Testis (tissue), 5 donors: ENCODE measurements around the gene AQP12A. TPM values are rescaled to one million over a fixed set of nuclear protein-coding genes. Genes with fewer than 3 reads are reported as not detected.
"Not testable (repeated sequence)": the region's sequence is repeated elsewhere in the genome, so short reads cannot be mapped to it uniquely, and the experiment has no call there.

Experiments
- DNase-seq: peaks from one replicate; pipeline ENCODE4 v3.0.0-alpha.2; 2019
- H3K27ac ChIP-seq, 2 donors: fragments of 200-600 bp; sonication (generic); one replicate each; pipeline ENCODE4 v1.5.1; 2019
- H3K27me3 ChIP-seq: fragments of 200-600 bp; sonication (generic); one replicate; pipeline ENCODE4 v1.5.1; 2019
- H3K36me3 ChIP-seq: fragments of 200-600 bp; sonication (generic); one replicate; pipeline ENCODE4 v1.5.1; 2017; ENCODE audit warnings: low read depth; ENCODE audit errors: missing control alignments
- H3K4me1 ChIP-seq: fragments of 200-600 bp; sonication (generic); one replicate; pipeline ENCODE4 v1.5.1; 2019
- H3K4me3 ChIP-seq, 2 donors: fragments of 200-600 bp; sonication (generic); one replicate each; pipeline ENCODE4 v1.5.1; 2017 to 2019
- H3K9me3 ChIP-seq: fragments of 200-600 bp; sonication (generic); one replicate; pipeline ENCODE4 v1.5.1; 2017
- POLR2A ChIP-seq: fragments of 450-650 bp; IDR thresholded peaks from one replicate; pipeline ENCODE4 v1.6.1; 2017; ENCODE audit warnings: antibody characterized with exemption, mild to moderate bottlenecking, moderate library complexity
- WGBS, 2 donors: methylation state at CpG; one replicate each; pipeline ENCODE4 v1.1.5; 2018; 5-methylcytosine and 5-hydroxymethylcytosine counted together
- intact Hi-C: fragments of 100-400 bp; cut with DNase I; formaldehyde crosslinking; loops from one replicate; pipeline ENCODE4 v1.15.1; 2023; ENCODE audit warnings: low total_unique reads
- long read RNA-seq, 2 donors: transcript quantifications; one replicate each; lab custom pipeline, GENCODE V29; 2026
- polyA plus RNA-seq: library from polyadenylated mRNA; stranded (reverse); fragments of 350-450 nt; fragmentation: Illumina TruSeq; extraction: RNeasy Lipid Tissue Mini Kit (QIAGEN cat#74804); gene quantifications from one replicate; pipeline ENCODE4 v1.2.3, GENCODE V29; 2014; ENCODE audit warnings: low read depth, low replicate concordance; ENCODE audit not compliant: insufficient read depth
- total RNA-seq, 2 donors: library from RNA; depleted of rRNA; stranded (reverse); fragments of >200 nt; gene quantifications; one replicate each; pipeline ENCODE4 v1.2.3, GENCODE V29; 2016
- TF ChIP-seq, protein P1 (sequence below), 3 experiments: fragments of 450-650 bp in 2 of 3; fragments of 200-600 bp in 1 of 3; sonication (generic) in 1 of 3; IDR thresholded peaks; one replicate each; pipeline ENCODE4 v1.5.1; 2016 to 2019; ENCODE audit warnings: antibody characterized with exemption in 3 of 3, mild to moderate bottlenecking in 2 of 3, moderate library complexity in 1 of 3

The AQP12A gene, protein sequence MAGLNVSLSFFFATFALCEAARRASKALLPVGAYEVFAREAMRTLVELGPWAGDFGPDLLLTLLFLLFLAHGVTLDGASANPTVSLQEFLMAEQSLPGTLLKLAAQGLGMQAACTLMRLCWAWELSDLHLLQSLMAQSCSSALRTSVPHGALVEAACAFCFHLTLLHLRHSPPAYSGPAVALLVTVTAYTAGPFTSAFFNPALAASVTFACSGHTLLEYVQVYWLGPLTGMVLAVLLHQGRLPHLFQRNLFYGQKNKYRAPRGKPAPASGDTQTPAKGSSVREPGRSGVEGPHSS
- not detected for total RNA-seq
- polyA plus RNA-seq: not detected
- long read RNA-seq, donor 1: 0 reads
- long read RNA-seq, donor 2: 0 reads

DNA sequence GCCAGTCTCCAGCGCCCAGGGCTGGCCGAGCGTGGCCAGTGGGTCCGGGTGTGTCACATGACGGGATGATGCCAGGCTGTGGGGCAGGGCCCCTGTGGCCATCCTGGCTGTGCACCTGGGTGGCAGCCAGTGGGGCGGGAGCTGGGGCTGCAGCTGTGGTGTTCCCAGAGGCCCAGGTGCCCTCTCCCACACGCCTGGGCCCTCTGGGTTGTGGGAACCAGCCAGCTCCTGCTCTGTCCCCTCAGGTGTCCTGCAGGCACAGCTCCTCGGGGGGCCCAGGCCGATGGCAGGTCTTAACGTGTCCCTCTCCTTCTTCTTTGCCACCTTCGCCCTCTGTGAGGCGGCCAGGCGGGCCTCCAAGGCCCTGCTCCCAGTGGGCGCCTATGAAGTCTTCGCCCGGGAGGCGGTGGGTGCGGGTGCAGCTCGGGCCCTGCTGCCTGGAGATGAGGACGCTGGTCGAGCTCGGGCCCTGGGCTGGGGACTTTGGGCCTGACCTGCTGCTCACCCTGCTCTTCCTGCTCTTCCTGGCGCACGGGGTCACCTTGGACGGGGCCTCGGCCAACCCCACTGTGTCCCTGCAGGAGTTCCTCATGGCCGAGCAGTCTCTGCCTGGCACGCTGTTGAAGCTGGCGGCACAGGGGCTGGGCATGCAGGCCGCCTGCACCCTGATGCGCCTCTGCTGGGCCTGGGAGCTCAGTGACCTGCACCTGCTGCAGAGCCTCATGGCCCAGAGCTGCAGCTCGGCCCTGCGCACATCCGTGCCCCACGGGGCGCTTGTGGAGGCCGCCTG, at the start of gene AQP12A:
TSS of gene AQP12A (plus strand) at position 236 of the 790 bp plus-strand sequence. CDS start at position 284, 48 bp downstream.
- H3K9me3 ChIP-seq, H3K27me3 ChIP-seq, intact Hi-C loops, H3K36me3 ChIP-seq, DNase-seq, H3K27ac ChIP-seq, H3K4me1 ChIP-seq, H3K4me3 ChIP-seq: not testable (repeated sequence)
- 91 to 93% methylated on average over 12 to 19 of the region's 37 CpGs for WGBS, 2 donors

DNA sequence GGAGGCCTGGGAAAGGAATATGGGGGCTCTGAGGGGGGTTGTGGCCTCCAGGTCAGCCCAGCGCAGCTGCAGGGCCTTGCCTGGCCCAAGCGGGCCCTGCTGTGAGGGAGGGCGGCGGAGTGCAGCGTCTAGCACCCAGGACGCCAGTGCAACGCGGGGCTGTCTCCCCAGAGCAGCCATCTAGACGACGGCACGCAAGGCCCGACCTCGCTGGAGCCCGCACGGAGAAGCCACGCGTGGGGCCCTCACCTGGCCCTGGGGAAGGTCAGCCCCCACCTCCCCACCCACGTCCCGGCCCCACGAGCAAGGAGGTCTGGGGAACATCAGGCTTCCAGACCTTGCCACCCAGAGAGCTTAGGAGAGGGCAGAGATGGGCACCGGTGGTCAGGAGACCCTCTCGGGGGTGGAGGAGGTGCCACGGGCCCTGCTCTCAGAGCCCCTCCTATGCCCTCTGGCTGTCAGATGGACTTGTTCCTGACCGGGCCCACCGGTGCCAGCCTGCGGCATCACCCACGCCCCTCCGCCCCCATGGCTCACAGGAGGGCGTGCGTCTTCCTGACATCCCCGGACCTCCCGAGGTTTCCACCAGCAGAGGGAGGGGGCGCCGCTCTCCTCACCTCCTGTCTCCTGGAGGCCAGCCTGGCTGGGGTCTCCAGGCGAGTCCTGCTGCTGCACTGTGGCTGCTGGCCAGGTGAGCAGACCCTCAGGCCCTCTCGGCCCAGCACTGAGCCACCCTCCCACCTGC, 49.4 kb upstream of the AQP12A start:
- 84 to 85% methylated on average over 20 to 35 of the region's 36 CpGs for WGBS, 2 donors
- no peak overlapping the region for H3K27ac ChIP-seq
- no peaks in the 10 kb centered on the region for H3K36me3 ChIP-seq
- no peak for TF ChIP-seq POLR2A
- TF ChIP-seq, protein P1, sequence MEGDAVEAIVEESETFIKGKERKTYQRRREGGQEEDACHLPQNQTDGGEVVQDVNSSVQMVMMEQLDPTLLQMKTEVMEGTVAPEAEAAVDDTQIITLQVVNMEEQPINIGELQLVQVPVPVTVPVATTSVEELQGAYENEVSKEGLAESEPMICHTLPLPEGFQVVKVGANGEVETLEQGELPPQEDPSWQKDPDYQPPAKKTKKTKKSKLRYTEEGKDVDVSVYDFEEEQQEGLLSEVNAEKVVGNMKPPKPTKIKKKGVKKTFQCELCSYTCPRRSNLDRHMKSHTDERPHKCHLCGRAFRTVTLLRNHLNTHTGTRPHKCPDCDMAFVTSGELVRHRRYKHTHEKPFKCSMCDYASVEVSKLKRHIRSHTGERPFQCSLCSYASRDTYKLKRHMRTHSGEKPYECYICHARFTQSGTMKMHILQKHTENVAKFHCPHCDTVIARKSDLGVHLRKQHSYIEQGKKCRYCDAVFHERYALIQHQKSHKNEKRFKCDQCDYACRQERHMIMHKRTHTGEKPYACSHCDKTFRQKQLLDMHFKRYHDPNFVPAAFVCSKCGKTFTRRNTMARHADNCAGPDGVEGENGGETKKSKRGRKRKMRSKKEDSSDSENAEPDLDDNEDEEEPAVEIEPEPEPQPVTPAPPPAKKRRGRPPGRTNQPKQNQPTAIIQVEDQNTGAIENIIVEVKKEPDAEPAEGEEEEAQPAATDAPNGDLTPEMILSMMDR (IDR thresholded peaks at IDR 0.05): no peak
- no peak for DNase-seq
- H3K4me1 ChIP-seq: peaks cover 13% of the 10 kb centered on the region
- H3K27me3 ChIP-seq: no peaks in the 10 kb centered on the region
- H3K9me3 ChIP-seq: no peaks in the 10 kb centered on the region
- intact Hi-C loops: no loop called here
- no peak overlapping the region for H3K4me3 ChIP-seq

DNA sequence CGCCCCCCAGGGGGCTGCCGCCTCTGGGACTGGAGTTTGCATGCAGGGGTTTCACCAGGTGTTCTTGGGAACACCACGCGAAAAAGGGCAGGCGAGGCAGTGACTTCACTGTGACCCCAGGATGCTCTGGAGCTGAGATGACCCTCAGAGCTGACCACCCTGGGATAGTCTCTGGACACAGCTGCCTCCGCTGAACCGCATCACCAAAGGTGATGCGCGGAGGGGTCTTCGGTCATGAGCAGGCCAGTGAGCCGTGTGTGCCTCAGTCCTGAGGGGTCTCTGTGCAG, 48.9 kb upstream of the AQP12A start:
- 97% methylated on average over 11 of the region's 11 CpGs; no CpG with 5 or more reads in 1 of the 2 donors for WGBS, 2 donors
- DNase-seq: no peak

DNA sequence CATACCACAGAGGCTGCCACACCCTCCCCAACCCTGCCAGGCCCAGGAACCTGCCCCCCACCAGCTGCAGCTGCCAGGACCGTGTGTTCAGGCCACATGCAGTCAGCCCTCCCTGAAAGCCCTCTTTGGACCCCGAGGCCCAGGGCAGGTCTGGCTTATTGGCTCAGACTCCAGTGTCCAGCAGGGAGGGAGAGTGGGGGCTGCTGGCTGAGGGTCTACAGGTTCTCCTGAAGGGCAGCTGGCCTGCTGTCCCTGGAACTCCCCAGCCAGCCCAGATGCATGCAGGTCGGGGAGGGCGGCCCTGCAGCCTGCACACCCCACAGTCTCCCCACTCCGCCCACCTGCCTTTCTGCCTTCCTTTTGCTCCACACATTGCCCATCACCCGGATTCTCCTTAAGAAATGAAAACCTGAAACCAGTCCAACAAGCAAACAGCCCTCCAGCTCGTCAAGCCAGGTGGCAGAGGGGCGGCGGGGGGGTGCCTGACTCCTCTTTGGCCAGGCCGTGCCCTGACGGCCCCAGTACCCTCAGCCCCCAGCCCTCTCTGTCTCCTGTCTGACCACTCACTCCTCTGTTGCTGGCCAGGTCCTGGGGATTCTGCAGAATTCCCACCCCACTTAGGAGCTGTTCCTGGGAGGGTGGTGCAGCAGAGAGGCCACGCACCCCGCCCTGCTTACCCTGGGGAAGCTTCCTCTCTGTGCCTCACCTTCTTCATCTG, 48.4 kb upstream of the AQP12A start:
- Histone ChIP-seq H3K36me3 (no peaks in the 10 kb centered on the region), H3K4me1 (peaks cover 3% of the 10 kb centered on the region), H3K9me3 (no peaks in the 10 kb centered on the region), H3K27ac (no peak overlapping the region), H3K4me3 (no peak overlapping the region), H3K27me3 (no peaks in the 10 kb centered on the region)
- DNase-seq: no peak
- intact Hi-C loops: no loop called here
- 78 to 84% methylated on average over 11 to 13 of the region's 13 CpGs for WGBS, 2 donors
- TF ChIP-seq, protein P1 (IDR thresholded peaks at IDR 0.05): no peak
- TF ChIP-seq POLR2A: no peak

More for the DNA sequence above, 48.9 kb upstream of the AQP12A start:
- intact Hi-C loops: no loop called here
- Histone ChIP-seq H3K4me3 (no peak overlapping the region), H3K4me1 (peaks cover 8% of the 10 kb centered on the region), H3K9me3 (no peaks in the 10 kb centered on the region), H3K27ac (no peak overlapping the region), H3K27me3 (no peaks in the 10 kb centered on the region), H3K36me3 (no peaks in the 10 kb centered on the region)
- TF ChIP-seq POLR2A: no peak
- TF ChIP-seq, protein P1 (IDR thresholded peaks at IDR 0.05): no peak
